GM19438 (cell line): ENCODE measurements around the gene ATF3.
"Not testable (repeated sequence)": the region's sequence is repeated elsewhere in the genome, so short reads cannot be mapped to it uniquely, and the experiment has no call there.

ENCODE experiments used
- ATAC-seq: cut with Tn5 transposase; IDR thresholded peaks from one replicate; pipeline ENCODE4 v1.9.1; 2021; ENCODE audit warnings: low read depth; ENCODE audit not compliant: unreplicated experiment

The ATF3 gene

GRCh38 chr1:212647004-212647403, 38.4 kb downstream of the ATF3 start:
- no peak for ATAC-seq

- no peak for ATAC-seq
These were observed 39.9 kb downstream of the ATF3 start for GRCh38 chr1:212648431-212648830.

GRCh38 chr1:212649020-212649419, 40.5 kb downstream of the ATF3 start:
- ATAC-seq: no peak

GRCh38 chr1:212650228-212650627, 41.7 kb downstream of the ATF3 start:
- ATAC-seq: no peak

- ATAC-seq: no peak
These were observed 43.0 kb downstream of the ATF3 start for GRCh38 chr1:212651521-212651920.

- ATAC-seq: no peak
These were observed 43.4 kb downstream of the ATF3 start for GRCh38 chr1:212651977-212652376.

- no peak for ATAC-seq
These were observed 44.0 kb downstream of the ATF3 start for GRCh38 chr1:212652609-212653008.

- no peak for ATAC-seq
These were observed 47.3 kb downstream of the ATF3 start for GRCh38 chr1:212655668-212656440.

GRCh38 chr1:212656730-212657129, 48.2 kb downstream of the ATF3 start:
- no peak for ATAC-seq

GRCh38 chr1:212658250-212658649, 49.7 kb downstream of the ATF3 start:
- not testable (repeated sequence) for ATAC-seq

GRCh38 chr1:212664409-212665199, 56.0 kb downstream of the ATF3 start:
- ATAC-seq: no peak

- ATAC-seq: peak; percentile 91
These were observed 56.9 kb downstream of the ATF3 start for GRCh38 chr1:212665241-212666115.

GRCh38 chr1:212666116-212666775, 57.7 kb downstream of the ATF3 start:
- ATAC-seq: no peak

- ATAC-seq: no peak
These were observed 58.9 kb downstream of the ATF3 start for GRCh38 chr1:212667223-212668139.

- ATAC-seq: no peak
These were observed 59.9 kb downstream of the ATF3 start for GRCh38 chr1:212668477-212668876.

GRCh38 chr1:212669102-212669501, 60.5 kb downstream of the ATF3 start:
- no peak for ATAC-seq

- ATAC-seq: no peak
These were observed 61.0 kb downstream of the ATF3 start for GRCh38 chr1:212669600-212669999.

GRCh38 chr1:212670301-212670700, 61.7 kb downstream of the ATF3 start:
- ATAC-seq: no peak
